K562 (cell line): ENCODE measurements around the gene RCL1. TPM values are rescaled to one million over a fixed set of nuclear protein-coding genes. Genes with fewer than 3 reads are reported as not detected.
"Not testable (repeated sequence)": the region's sequence is repeated elsewhere in the genome, so short reads cannot be mapped to it uniquely, and the experiment has no call there.

Experiments used
- ATAC-seq: fragments of 200-7000 bp; cut with Tn5 transposase; 3 replicates; pipeline ENCODE4 v1.9.1; 2020; ENCODE audit warnings: moderate library complexity
- BruUV-seq: library from RNA; stranded (reverse); fragments of 400-500 nt; replicated peaks from 2 replicates; lab custom pipeline; 2021; lab: Mats Ljungman, UMichigan
- CTCF ChIA-PET: fragments of 300-600 bp; formaldehyde crosslinking; extraction: SDS; loops from one replicate; lab custom pipeline; 2021; ENCODE audit warnings: low intra/inter-chr PET ratio; lab: Yijun Ruan, JAX
- POLR2A ChIA-PET: fragments of 300-600, 350-650 bp; sonication (Branson Sonifier 250); formaldehyde crosslinking; extraction: SDS; loops from one replicate; lab custom pipeline; 2021; ENCODE audit warnings: antibody characterized with exemption, inconsistent platforms; lab: Yijun Ruan, JAX
- DNase-seq, 4 experiments: peaks; one replicate each; pipeline versions ENCODE4 v3.0.0 to v3.0.0-alpha.2; 2011 to 2018; ENCODE audit warnings: low spot score in 3 of 4, mixed read lengths in 3 of 4; ENCODE audit errors: extremely low read depth in 1 of 4
- FAIRE-seq: peaks from 2 replicates; lab custom pipeline; 2011; peaks lifted over from hg19 to GRCh38; lab: Jason Lieb, UNC
- H2AFZ ChIP-seq: 2 replicates; pipeline ENCODE4 v1.6.0; 2011; ENCODE audit warnings: low read depth, low read length, control low read depth, inconsistent platforms
- H3K27ac ChIP-seq: fragments of 200-600 bp; 3 replicates; pipeline ENCODE4 v1.8.0; 2011; ENCODE audit warnings: low read depth, mild to moderate bottlenecking, control low read depth, inconsistent platforms, low read length, moderate library complexity, mixed read lengths; ENCODE audit errors: extremely low read depth
- H3K27me3 ChIP-seq, 2 experiments: fragments of 300-600 bp in 1 of 2; 2 replicates in 1 of 2; 3 replicates in 1 of 2; pipeline versions ENCODE4 v1.6.0 to v1.8.0; 2011; ENCODE audit warnings: inconsistent platforms in 2 of 2, low read length in 2 of 2, mild to moderate bottlenecking in 1 of 2, mixed read lengths in 1 of 2, moderate library complexity in 1 of 2; ENCODE audit not compliant: control insufficient read depth in 2 of 2, insufficient read depth in 2 of 2
- H3K36me3 ChIP-seq: fragments of 300-600 bp; 3 replicates; pipeline ENCODE4 v1.8.0; 2011; ENCODE audit warnings: mild to moderate bottlenecking, low read length, inconsistent platforms; ENCODE audit not compliant: control insufficient read depth, insufficient read depth
- H3K4me1 ChIP-seq, 2 experiments: fragments of 200-600 bp in 1 of 2; replicated peaks in 1 of 2; 2 replicates in 1 of 2; 3 replicates in 1 of 2; pipeline versions ENCODE4 v1.5.1 to v1.8.0; 2011; ENCODE audit warnings: inconsistent platforms in 2 of 2, low read length in 2 of 2, mild to moderate bottlenecking in 1 of 2, mixed read lengths in 1 of 2, moderate library complexity in 1 of 2; ENCODE audit not compliant: control insufficient read depth in 2 of 2, insufficient read depth in 2 of 2
- H3K4me2 ChIP-seq: 2 replicates; pipeline ENCODE4 v1.6.1; 2011; ENCODE audit warnings: low read length, control low read depth, inconsistent platforms, mixed read lengths; ENCODE audit not compliant: insufficient read depth
- H3K4me3 ChIP-seq: fragments of 200-600 bp; sonication (generic), shearing (Covaris generic); 2 replicates; pipeline ENCODE4 v1.5.1; 2016; ENCODE audit warnings: control low read depth, inconsistent platforms
- H3K79me2 ChIP-seq: fragments of 200-600 bp; 3 replicates; pipeline ENCODE4 v1.8.0; 2011; ENCODE audit warnings: low read length, inconsistent platforms; ENCODE audit not compliant: control insufficient read depth, insufficient read depth
- H3K9ac ChIP-seq, 2 experiments: 2 replicates each; pipeline versions ENCODE4 v1.6.0 to v1.6.1; 2011; ENCODE audit warnings: low read depth in 2 of 2, low read length in 2 of 2, control low read depth in 1 of 2, inconsistent platforms in 1 of 2, mild to moderate bottlenecking in 1 of 2, mixed read lengths in 1 of 2; ENCODE audit not compliant: insufficient read depth in 1 of 2
- H3K9me1 ChIP-seq: one replicate; pipeline ENCODE4 v1.6.0; 2011; ENCODE audit warnings: inconsistent platforms, mild to moderate bottlenecking, low read length, moderate library complexity; ENCODE audit not compliant: control insufficient read depth, insufficient read depth
- H3K9me3 ChIP-seq: replicated peaks from 2 replicates; pipeline ENCODE4 v1.5.1; 2011; ENCODE audit warnings: low read depth, low read length, inconsistent platforms; ENCODE audit not compliant: control insufficient read depth, insufficient read depth
- H4K20me1 ChIP-seq: replicated peaks from 2 replicates; pipeline ENCODE4 v1.6.1; 2011; ENCODE audit warnings: low read length, inconsistent platforms, mixed read lengths; ENCODE audit not compliant: control insufficient read depth, insufficient read depth
- ARID1B ChIP-seq: fragments of 450-650 bp; IDR thresholded peaks from 2 replicates; pipeline ENCODE4 v1.6.1; 2016; ENCODE audit warnings: antibody characterized with exemption, mild to moderate bottlenecking, inconsistent platforms
- BCOR ChIP-seq: fragments of 450-650 bp; IDR thresholded peaks from 2 replicates; pipeline ENCODE4 v1.6.1; 2016
- FOXJ3 ChIP-seq: sonication (generic); formaldehyde crosslinking; IDR thresholded peaks from 2 replicates; pipeline ENCODE4 v1.4.0; 2020; ENCODE audit warnings: mild to moderate bottlenecking, missing genetic modification reagents
- KDM1A ChIP-seq, 2 experiments: fragments of 450-650 bp; IDR thresholded peaks; 2 replicates each; pipeline ENCODE4 v1.6.1; 2016; ENCODE audit warnings: mild to moderate bottlenecking in 2 of 2
- LCOR ChIP-seq: sonication (generic); formaldehyde crosslinking; IDR thresholded peaks from 2 replicates; pipeline ENCODE4 v1.8.0; 2022; ENCODE audit warnings: mild to moderate bottlenecking, missing genetic modification reagents
- NKRF ChIP-seq: fragments of 450-650 bp; IDR thresholded peaks from 2 replicates; pipeline ENCODE4 v1.6.1; 2016; ENCODE audit warnings: borderline replicate concordance
- ZNF146 ChIP-seq: IDR thresholded peaks from one replicate; pipeline ENCODE4 v1.6.1; 2018; ENCODE audit warnings: missing compliant biosample characterization; ENCODE audit not compliant: unreplicated experiment
- ZNF75A ChIP-seq: fragments of 450-650 bp; formaldehyde crosslinking; IDR thresholded peaks from 2 replicates; pipeline ENCODE4 v1.4.0; 2020; ENCODE audit warnings: mild to moderate bottlenecking
- WGBS: fragments of 100-300 bp; shearing (Covaris generic); methylation state at CpG from one replicate; pipeline ENCODE4 v1.1.6; 2016; ENCODE audit warnings: low coverage, mixed read lengths; ENCODE audit not compliant: insufficient coverage; ENCODE audit errors: missing lambda C conversion rate; 5-methylcytosine and 5-hydroxymethylcytosine counted together
- in situ Hi-C: fragments of 300-500 bp; cut with MboI; formaldehyde crosslinking; loops from 4 replicates; pipeline ENCODE4 v1.15.0; 2018; ENCODE audit warnings: inconsistent platforms, mixed read lengths
- intact Hi-C: fragments of 100-400 bp; cut with micrococcal nuclease; formaldehyde crosslinking; loops from 2 replicates; pipeline ENCODE4 v1.14.2; 2022
- polyA plus RNA-seq, 8 experiments: library from polyadenylated mRNA; depleted of rRNA in 4 of 8; stranded (reverse) in 5 of 8; unstranded in 3 of 8; fragments of >200 nt; fragmentation: Nextera tagmentation in 2 of 8; fragmentation: Illumina TruSeq in 1 of 8; extraction: Ambion mirVana in 2 of 8; extraction: Trizol in 1 of 8; gene quantifications; 2 replicates each; pipeline versions ENCODE4 v1.2.1 to v1.2.3, GENCODE V29; 2011 to 2014; ENCODE audit warnings: inconsistent platforms in 1 of 8, missing spikeins in 1 of 8
- total RNA-seq, 7 experiments: library from RNA; depleted of rRNA in 6 of 7; stranded (reverse); fragments of >200 nt in 6 of 7; fragmentation: Illumina TruSeq in 2 of 7; extraction: Trizol in 2 of 7; gene quantifications; 2 replicates each; pipeline versions ENCODE4 v1.2.1 to v1.2.3, GENCODE V29; 2011 to 2021; ENCODE audit warnings: low replicate concordance in 1 of 7

RCL1 gene
- total and polyA plus RNA-seq, 9 of the 15 experiments (the other 6 are each of a cell fraction or from before 2014, with no cell fraction given) = 24.0 to 67.7 (median 38.6) TPM

- peak; percentile 22 for TF ChIP-seq ZNF146 (CRISPR knock-in tag)
- peak in 1 of 2 experiments; percentile 34; a peak in 1 of 4 replicates for TF ChIP-seq KDM1A (IDR thresholded peaks at IDR 0.05)
- TF ChIP-seq BCOR = peak; percentile 63; the same call in 1 of the 2 replicates
- H3K27ac ChIP-seq, POLR2A ChIA-PET, H3K36me3 ChIP-seq, H3K79me2 ChIP-seq, in situ Hi-C loops, H3K27me3 ChIP-seq, H4K20me1 ChIP-seq, H3K9me1 ChIP-seq, H3K9ac ChIP-seq, H3K4me2 ChIP-seq, intact Hi-C loops, H2AFZ ChIP-seq, DNase-seq, ATAC-seq, BruUV-seq, H3K4me1 ChIP-seq, FAIRE-seq, H3K4me3 ChIP-seq, H3K9me3 ChIP-seq: not testable (repeated sequence)
- no CpG with 5 or more reads among the region's 2 CpGs for WGBS
- CTCF ChIA-PET = interaction anchor here (0.6 kb wide), 1 partner anchor 12 kb away, joined by 3 read pairs; no protein-coding TSS in a partner anchor
Measured at GRCh38 chr9:4774958-4775357, 17.8 kb upstream of the RCL1 start.

GRCh38 chr9:4780651-4781050 lies 12.1 kb upstream of the RCL1 start:
- no peak for DNase-seq
- no peaks in the 10 kb centered on the region for H4K20me1 ChIP-seq
- TF ChIP-seq ZNF75A (CRISPR knock-in tag) (no peak), ARID1B (no peak), LCOR (no peak), FOXJ3 (CRISPR knock-in tag) (no peak), NKRF (no peak)
- BruUV-seq = no TSS peak
- no peak overlapping the region for H3K4me3 ChIP-seq
- POLR2A ChIA-PET = no interaction called here
- H3K27me3 ChIP-seq = no peaks in the 10 kb centered on the region
- no peak overlapping the region for H3K9ac ChIP-seq
- H3K4me2 ChIP-seq = no peak overlapping the region
- no peaks in the 10 kb centered on the region for H3K79me2 ChIP-seq
- ATAC-seq = peak; percentile 45; the same call in 2 of the 3 replicates
- H2AFZ ChIP-seq = no peak overlapping the region
- CTCF ChIA-PET = no interaction called here
- no peak overlapping the region for H3K27ac ChIP-seq
- no peaks in the 10 kb centered on the region for H3K4me1 ChIP-seq
- WGBS = 29% methylated on average over 1 of the region's 1 CpG
- no peaks in the 10 kb centered on the region for H3K9me3 ChIP-seq
- no peaks in the 10 kb centered on the region for H3K36me3 ChIP-seq
- in situ Hi-C loops = no loop called here
- FAIRE-seq = no peak
- H3K9me1 ChIP-seq = no peaks in the 10 kb centered on the region
- intact Hi-C loops = no loop called here
